Trophoblast cell (in vitro differentiated cells and primary cell): ENCODE data around the gene NAB2.

Experiments
- DNase-seq, 2 donors: peaks; one replicate each; pipeline ENCODE4 v3.0.0-alpha.2; 2016
- H2AFZ ChIP-seq: 2 replicates; pipeline ENCODE4 v1.6.1; 2013; ENCODE audit warnings: low read length, moderate library complexity, mild to moderate bottlenecking; ENCODE audit not compliant: insufficient read depth, poor library complexity
- H2AK5ac ChIP-seq: 2 replicates; pipeline ENCODE4 v1.6.1; 2013; ENCODE audit warnings: mild to moderate bottlenecking, low read length
- H2BK120ac ChIP-seq: 2 replicates; pipeline ENCODE4 v1.6.1; 2013; ENCODE audit warnings: low read length, mild to moderate bottlenecking, moderate library complexity; ENCODE audit not compliant: insufficient read depth, poor library complexity
- H2BK12ac ChIP-seq: 2 replicates; pipeline ENCODE4 v1.6.1; 2013; ENCODE audit warnings: mild to moderate bottlenecking, low read length, moderate library complexity
- H2BK5ac ChIP-seq: 2 replicates; pipeline ENCODE4 v1.6.1; 2013; ENCODE audit warnings: low read length, low read depth, moderate library complexity, mild to moderate bottlenecking; ENCODE audit not compliant: poor library complexity
- H3K14ac ChIP-seq: 2 replicates; pipeline ENCODE4 v1.6.1; 2013; ENCODE audit warnings: mild to moderate bottlenecking, low read length
- H3K18ac ChIP-seq: 2 replicates; pipeline ENCODE4 v1.6.1; 2013; ENCODE audit warnings: mild to moderate bottlenecking, low read length
- H3K23ac ChIP-seq: 2 replicates; pipeline ENCODE4 v1.6.1; 2013; ENCODE audit warnings: low read length
- H3K27ac ChIP-seq: 2 replicates; pipeline ENCODE4 v1.5.1; 2013; ENCODE audit warnings: low read depth, mild to moderate bottlenecking, inconsistent platforms, low read length, moderate library complexity
- H3K27me3 ChIP-seq: 2 replicates; pipeline ENCODE4 v1.6.1; 2013; ENCODE audit warnings: inconsistent platforms, mild to moderate bottlenecking, low read length, moderate library complexity; ENCODE audit not compliant: insufficient read depth
- H3K36me3 ChIP-seq, 2 experiments: 1 replicate in 1 of 2; 2 replicates in 1 of 2; pipeline ENCODE4 v1.6.1; 2013; ENCODE audit warnings: low read length in 2 of 2, mild to moderate bottlenecking in 2 of 2, moderate library complexity in 1 of 2; ENCODE audit not compliant: insufficient read depth in 2 of 2, control insufficient read depth in 1 of 2
- H3K4ac ChIP-seq: 2 replicates; pipeline ENCODE4 v1.6.1; 2013; ENCODE audit warnings: low read depth, mild to moderate bottlenecking, low read length, moderate library complexity
- H3K4me1 ChIP-seq, 2 experiments: 1 replicate in 1 of 2; 2 replicates in 1 of 2; pipeline ENCODE4 v1.6.1; 2013; ENCODE audit warnings: low read length in 2 of 2, mild to moderate bottlenecking in 2 of 2, moderate library complexity in 1 of 2; ENCODE audit not compliant: insufficient read depth in 2 of 2, control insufficient read depth in 1 of 2
- H3K4me2 ChIP-seq: 2 replicates; pipeline ENCODE4 v1.6.1; 2013; ENCODE audit warnings: inconsistent platforms, mild to moderate bottlenecking, low read length, moderate library complexity
- H3K4me3 ChIP-seq: 2 replicates; pipeline ENCODE4 v1.5.1; 2013; ENCODE audit warnings: mild to moderate bottlenecking, low read depth, low read length, inconsistent platforms
- H3K79me1 ChIP-seq: one replicate; pipeline ENCODE4 v1.6.1; 2013; ENCODE audit warnings: low read length
- H3K79me2 ChIP-seq: 2 replicates; pipeline ENCODE4 v1.6.1; 2013; ENCODE audit warnings: low read length, mild to moderate bottlenecking; ENCODE audit not compliant: control insufficient read depth, insufficient read depth, poor library complexity
- H3K9ac ChIP-seq: 2 replicates; pipeline ENCODE4 v1.6.1; 2013; ENCODE audit warnings: mild to moderate bottlenecking, low read length
- H3K9me3 ChIP-seq: 2 replicates; pipeline ENCODE4 v1.6.1; 2013; ENCODE audit warnings: low read depth, mild to moderate bottlenecking, control low read depth, inconsistent platforms, low read length; ENCODE audit not compliant: insufficient read depth
- H4K12ac ChIP-seq: 2 replicates; pipeline ENCODE4 v1.6.1; 2013; ENCODE audit warnings: low read depth, mild to moderate bottlenecking, low read length, moderate library complexity
- H4K8ac ChIP-seq: 2 replicates; pipeline ENCODE4 v1.6.1; 2013; ENCODE audit warnings: low read depth, mild to moderate bottlenecking, low read length, moderate library complexity
- H4K91ac ChIP-seq: one replicate; pipeline ENCODE4 v1.6.1; 2013; ENCODE audit warnings: low read depth, mild to moderate bottlenecking, low read length, moderate library complexity
- WGBS: extraction: QIAGEN DNeasy Blood & Tissue Kit; methylation state at CpG from one replicate; pipeline ENCODE4 v1.1.7; 2013; ENCODE audit warnings: missing lambda C conversion rate; ENCODE audit not compliant: insufficient read length, insufficient coverage; ENCODE audit errors: extremely low coverage; 5-methylcytosine and 5-hydroxymethylcytosine counted together

Gene NAB2

DNA sequence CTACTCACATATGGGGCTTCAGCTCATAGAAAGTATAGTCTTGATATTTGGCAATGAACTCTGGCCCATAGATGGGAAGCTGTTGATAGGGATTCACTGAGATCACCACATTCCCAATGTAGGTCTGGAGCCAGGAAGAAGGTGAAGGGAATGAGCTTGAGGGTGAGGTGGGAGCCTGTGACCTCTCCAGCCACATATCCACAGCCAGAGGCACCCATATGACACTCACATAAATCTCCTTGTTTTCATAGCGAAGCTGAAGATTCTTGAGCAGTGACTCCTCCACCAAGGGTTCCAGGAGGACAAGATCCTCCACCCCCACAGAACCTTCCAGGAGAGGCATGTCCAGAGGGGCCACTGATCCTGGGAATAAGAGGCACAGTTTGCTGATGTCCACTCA, 40.9 kb upstream of the NAB2 start:
- Histone ChIP-seq H3K4me2 (no peak overlapping the region), H3K9ac (no peak overlapping the region), H3K79me1 (no peaks in the 10 kb centered on the region), H3K79me2 (no peaks in the 10 kb centered on the region), H3K4ac (no peak overlapping the region), H3K23ac (no peak overlapping the region), H2BK120ac (no peak overlapping the region), H4K91ac (no peak overlapping the region), H3K27me3 (no peaks in the 10 kb centered on the region), H3K18ac (no peak overlapping the region), H3K36me3 (no peaks in the 10 kb centered on the region), H3K27ac (no peak overlapping the region), H3K4me3 (no peak overlapping the region), H3K9me3 (peaks cover 1% of the 10 kb centered on the region), H2BK12ac (no peak overlapping the region), H3K4me1 (no peaks in the 10 kb centered on the region), H4K8ac (no peak overlapping the region), H3K14ac (no peak overlapping the region), H2AFZ (no peak overlapping the region), H2AK5ac (no peak overlapping the region), H2BK5ac (no peak overlapping the region), H4K12ac (no peak overlapping the region)
- peak; percentile 85 to 90 for DNase-seq
- WGBS: no CpG with 5 or more reads among the region's 1 CpG

DNA sequence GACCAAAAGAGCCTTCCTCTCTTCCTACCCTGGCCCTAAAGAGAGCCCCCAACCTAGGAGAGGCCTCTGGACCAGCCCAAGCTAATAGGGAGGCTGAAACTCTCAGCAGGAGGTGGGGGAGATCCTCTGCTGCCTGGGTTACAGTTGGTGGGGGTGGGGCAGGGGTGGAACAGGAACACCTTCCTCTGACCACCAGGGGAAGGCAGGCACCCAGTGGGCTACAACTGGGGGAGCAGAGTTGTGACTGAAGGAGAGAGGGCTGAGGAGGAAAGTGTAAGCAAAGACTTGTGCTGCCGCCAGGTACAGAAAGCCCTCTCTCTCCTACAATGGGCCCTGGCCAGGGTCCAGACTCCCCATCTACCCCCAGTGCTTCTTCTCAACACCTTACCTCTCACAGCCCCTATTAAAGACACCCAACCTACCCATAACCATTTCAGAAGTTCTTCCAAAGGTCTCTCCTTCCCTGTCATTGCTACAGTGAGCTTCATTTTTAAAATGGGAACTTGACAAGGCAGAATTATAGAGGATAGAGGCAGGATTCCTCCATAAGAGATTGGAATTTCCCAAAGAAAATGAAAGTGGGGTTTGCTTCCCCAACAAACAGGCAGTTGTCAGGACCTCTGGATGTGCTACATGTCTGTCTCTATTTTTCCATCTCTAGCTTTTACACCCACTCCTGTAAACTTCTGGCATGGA, 40.3 kb upstream of the NAB2 start:
- Histone ChIP-seq H3K36me3 (no peaks in the 10 kb centered on the region), H3K4me3 (no peak overlapping the region), H3K79me2 (no peaks in the 10 kb centered on the region), H3K4me2 (no peak overlapping the region), H3K9me3 (peaks cover 1% of the 10 kb centered on the region), H2BK12ac (no peak overlapping the region), H2BK5ac (no peak overlapping the region), H3K27ac (no peak overlapping the region), H3K23ac (no peak overlapping the region), H3K14ac (no peak overlapping the region), H4K8ac (no peak overlapping the region), H2AFZ (no peak overlapping the region), H3K27me3 (no peaks in the 10 kb centered on the region), H3K18ac (no peak overlapping the region), H4K91ac (no peak overlapping the region), H3K79me1 (no peaks in the 10 kb centered on the region), H2AK5ac (no peak overlapping the region), H3K4me1 (no peaks in the 10 kb centered on the region), H3K9ac (no peak overlapping the region), H2BK120ac (no peak overlapping the region), H3K4ac (no peak overlapping the region), H4K12ac (no peak overlapping the region)
- DNase-seq: no peak
- WGBS: no CpG with 5 or more reads among the region's 1 CpG

GRCh38 chr12:57049119-57049446, 39.8 kb upstream of the NAB2 start:
- Histone ChIP-seq H4K12ac (no peak overlapping the region), H3K23ac (no peak overlapping the region), H2BK120ac (no peak overlapping the region), H3K18ac (no peak overlapping the region), H3K14ac (no peak overlapping the region), H2BK12ac (no peak overlapping the region), H3K79me2 (no peaks in the 10 kb centered on the region), H2AFZ (no peak overlapping the region), H3K4me3 (no peak overlapping the region), H3K27me3 (no peaks in the 10 kb centered on the region), H3K4ac (no peak overlapping the region), H3K4me1 (no peaks in the 10 kb centered on the region), H4K8ac (no peak overlapping the region), H2AK5ac (no peak overlapping the region), H3K79me1 (no peaks in the 10 kb centered on the region), H3K9ac (no peak overlapping the region), H4K91ac (no peak overlapping the region), H3K27ac (no peak overlapping the region), H3K36me3 (no peaks in the 10 kb centered on the region), H2BK5ac (no peak overlapping the region), H3K4me2 (no peak overlapping the region), H3K9me3 (peaks cover 1% of the 10 kb centered on the region)
- WGBS: no CpG with 5 or more reads among the region's 4 CpGs
- no peak for DNase-seq

- Histone ChIP-seq H3K4me1 (no peaks in the 10 kb centered on the region), H4K12ac (no peak within 1 kb of the TSS), H2AFZ (no peak within 1 kb of the TSS), H3K18ac (no peak within 1 kb of the TSS), H3K4ac (no peak within 1 kb of the TSS), H3K9me3 (peaks cover 1% of the 10 kb centered on the region), H2BK12ac (no peak within 1 kb of the TSS), H3K14ac (no peak within 1 kb of the TSS), H3K79me2 (no peaks in the 10 kb centered on the region), H2BK120ac (no peak within 1 kb of the TSS), H3K9ac (no peak within 1 kb of the TSS), H3K23ac (no peak within 1 kb of the TSS), H3K27ac (no peak within 1 kb of the TSS), H4K91ac (no peak within 1 kb of the TSS), H3K4me2 (no peak within 1 kb of the TSS), H3K4me3 (no peak within 1 kb of the TSS), H2BK5ac (no peak within 1 kb of the TSS), H2AK5ac (no peak within 1 kb of the TSS), H3K36me3 (peaks cover 0 to 6% of the 10 kb centered on the region in 2 experiments), H4K8ac (no peak within 1 kb of the TSS), H3K27me3 (no peaks in the 10 kb centered on the region), H3K79me1 (no peaks in the 10 kb centered on the region)
- WGBS: no CpG with 5 or more reads among the region's 2 CpGs
- peak in 1 of 2 donors; percentile 21 for DNase-seq
Measured at GRCh38 chr12:57049890-57050289, 39.0 kb upstream of the NAB2 start, which contains the start of gene MYO1A. TSS of gene MYO1A (minus strand) at chr12:57050129. CDS start at chr12:57048323, 1,806 bp downstream.
